Measurements from ENCODE around the gene ACP4. TPM values are rescaled to one million over a fixed set of nuclear protein-coding genes. Genes with fewer than 3 reads are reported as not detected.
"Not testable (repeated sequence)": the region's sequence is repeated elsewhere in the genome, so short reads cannot be mapped to it uniquely, and the experiment has no call there.

Gene ACP4
- polyA plus RNA-seq, 1 experiment = not detected

DNA sequence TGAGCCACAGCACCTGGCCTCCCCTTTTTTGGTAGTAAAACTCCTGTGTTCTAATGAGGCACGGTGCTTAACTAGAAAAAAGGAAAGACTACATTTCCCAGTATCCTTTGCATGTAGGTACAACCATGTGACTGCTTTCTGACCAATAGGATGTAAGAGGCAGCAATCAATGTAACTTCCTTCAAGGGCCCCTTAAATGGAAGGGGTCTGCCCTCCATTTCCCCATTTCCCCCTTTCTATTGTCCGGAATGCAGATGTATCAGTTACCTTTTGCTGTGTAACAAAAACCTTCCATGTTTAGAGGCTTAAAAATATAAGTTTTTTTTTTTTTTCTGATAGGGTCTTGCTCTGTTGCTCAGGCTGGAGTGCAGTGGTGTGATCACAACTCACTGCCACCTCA, 17.7 kb upstream of the ACP4 start:
- no peaks in the 10 kb centered on the region; the same call in none of the 2 replicates for H3K27me3 ChIP-seq (ENCODE audit: control insufficient read depth, insufficient read depth, low read length)
- DNase-seq (ENCODE audit: low read depth) = no peak
- no peak overlapping the region for H3K4me3 ChIP-seq (ENCODE audit: low read depth, low read length)
- TF ChIP-seq, protein P1, sequence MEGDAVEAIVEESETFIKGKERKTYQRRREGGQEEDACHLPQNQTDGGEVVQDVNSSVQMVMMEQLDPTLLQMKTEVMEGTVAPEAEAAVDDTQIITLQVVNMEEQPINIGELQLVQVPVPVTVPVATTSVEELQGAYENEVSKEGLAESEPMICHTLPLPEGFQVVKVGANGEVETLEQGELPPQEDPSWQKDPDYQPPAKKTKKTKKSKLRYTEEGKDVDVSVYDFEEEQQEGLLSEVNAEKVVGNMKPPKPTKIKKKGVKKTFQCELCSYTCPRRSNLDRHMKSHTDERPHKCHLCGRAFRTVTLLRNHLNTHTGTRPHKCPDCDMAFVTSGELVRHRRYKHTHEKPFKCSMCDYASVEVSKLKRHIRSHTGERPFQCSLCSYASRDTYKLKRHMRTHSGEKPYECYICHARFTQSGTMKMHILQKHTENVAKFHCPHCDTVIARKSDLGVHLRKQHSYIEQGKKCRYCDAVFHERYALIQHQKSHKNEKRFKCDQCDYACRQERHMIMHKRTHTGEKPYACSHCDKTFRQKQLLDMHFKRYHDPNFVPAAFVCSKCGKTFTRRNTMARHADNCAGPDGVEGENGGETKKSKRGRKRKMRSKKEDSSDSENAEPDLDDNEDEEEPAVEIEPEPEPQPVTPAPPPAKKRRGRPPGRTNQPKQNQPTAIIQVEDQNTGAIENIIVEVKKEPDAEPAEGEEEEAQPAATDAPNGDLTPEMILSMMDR (IDR thresholded peaks at IDR 0.05; ENCODE audit: insufficient read depth, low read depth, low read length) = no peak
- CTCF ChIA-PET = interaction anchor here (0.7 to 1.5 kb wide), 2 partner anchors 11 to 56 kb away, joined by 3 to 4 read pairs; no protein-coding TSS in a partner anchor
- POLR2A ChIA-PET = no interaction called here
- no peaks in the 10 kb centered on the region for H3K36me3 ChIP-seq (ENCODE audit: control insufficient read depth, insufficient read depth, low read length)

DNA sequence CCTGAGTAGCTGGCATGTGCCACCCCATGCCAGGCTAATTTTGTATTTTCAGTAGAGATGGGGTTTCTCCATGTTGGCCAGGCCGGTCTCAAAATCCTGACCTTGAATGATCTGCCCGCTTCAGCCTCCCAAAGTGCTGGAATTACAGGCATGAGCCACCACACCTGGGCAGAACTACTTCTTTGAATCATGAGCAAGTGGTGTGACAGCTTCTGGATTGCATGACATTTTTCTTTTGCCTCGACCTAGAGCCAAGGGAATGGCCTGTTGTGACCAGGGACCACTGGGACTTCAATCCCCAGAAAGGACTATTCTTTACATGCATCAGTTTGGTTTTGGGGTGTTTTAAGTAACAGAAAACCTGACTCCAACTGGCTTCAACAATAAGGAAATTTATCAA, 17.3 kb upstream of the ACP4 start:
- CTCF ChIA-PET = interaction anchor here (0.7 to 1.5 kb wide), 2 partner anchors 11 to 57 kb away, joined by 3 to 4 read pairs; no protein-coding TSS in a partner anchor
- H3K27me3 ChIP-seq (ENCODE audit: control insufficient read depth, insufficient read depth, low read length); H3K36me3 ChIP-seq (ENCODE audit: control insufficient read depth, insufficient read depth, low read length); POLR2A ChIA-PET; DNase-seq (ENCODE audit: low read depth); H3K4me3 ChIP-seq (ENCODE audit: low read depth, low read length): not testable (repeated sequence)

DNA sequence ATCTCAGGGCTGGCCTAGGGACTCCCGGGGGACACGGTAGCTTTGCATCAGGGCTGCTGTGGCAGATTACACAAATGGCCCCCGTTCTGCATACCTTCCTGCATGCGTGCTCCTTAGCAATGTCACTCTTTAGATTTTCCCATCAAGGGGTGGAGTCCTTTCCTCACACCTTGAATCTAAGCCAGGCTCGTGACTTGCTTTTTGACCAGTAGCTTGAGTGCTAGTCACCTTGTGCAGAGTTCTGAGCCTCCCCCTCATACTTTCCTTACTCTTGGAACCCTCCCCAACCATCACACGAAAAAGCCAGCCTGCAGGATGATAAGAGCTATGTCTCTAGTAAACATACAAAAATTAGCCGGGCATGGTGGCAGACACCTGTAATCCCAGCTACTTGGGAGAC, 16.8 kb upstream of the ACP4 start:
- H3K4me3 ChIP-seq (ENCODE audit: low read depth, low read length); H3K36me3 ChIP-seq (ENCODE audit: control insufficient read depth, insufficient read depth, low read length); DNase-seq (ENCODE audit: low read depth); H3K27me3 ChIP-seq (ENCODE audit: control insufficient read depth, insufficient read depth, low read length); POLR2A ChIA-PET: not testable (repeated sequence)
- CTCF ChIA-PET = interaction anchor here (1.5 to 1.8 kb wide), 2 partner anchors 10 to 104 kb away, joined by 4 to 8 read pairs; no protein-coding TSS in a partner anchor

DNA sequence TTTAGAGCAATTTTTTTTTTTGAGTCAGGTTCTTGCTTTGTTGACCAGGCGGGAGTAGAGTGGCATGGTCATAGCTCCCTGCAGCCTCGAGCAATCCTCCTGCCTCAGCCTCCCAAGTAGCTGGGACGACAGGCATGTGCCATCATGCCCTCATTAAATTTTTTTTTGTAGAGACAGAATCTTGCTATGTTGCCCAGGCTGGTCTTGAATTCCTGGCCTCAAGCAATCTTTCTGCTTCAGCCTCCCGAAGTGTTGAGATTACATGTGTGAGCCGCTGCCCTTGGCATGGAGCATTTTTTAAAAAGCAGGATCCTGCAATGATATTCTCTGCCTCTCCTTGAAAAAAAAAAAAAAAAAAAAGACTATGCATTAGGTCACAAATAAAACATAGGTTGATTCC, 14.1 kb upstream of the ACP4 start:
- DNase-seq (ENCODE audit: low read depth) = no peak
- Histone ChIP-seq H3K27me3 (ENCODE audit: control insufficient read depth, insufficient read depth, low read length) (peaks cover 8% of the 10 kb centered on the region), H3K4me3 (ENCODE audit: low read depth, low read length) (no peak overlapping the region), H3K36me3 (ENCODE audit: control insufficient read depth, insufficient read depth, low read length) (no peaks in the 10 kb centered on the region)
- TF ChIP-seq, protein P1 (IDR thresholded peaks at IDR 0.05; ENCODE audit: insufficient read depth, low read depth, low read length) = no peak
- ChIA-PET POLR2A (no interaction called here), CTCF (interaction anchor here (1.4 kb wide), 1 partner anchor 9 kb away, joined by 3 read pairs; no protein-coding TSS in a partner anchor)

DNA sequence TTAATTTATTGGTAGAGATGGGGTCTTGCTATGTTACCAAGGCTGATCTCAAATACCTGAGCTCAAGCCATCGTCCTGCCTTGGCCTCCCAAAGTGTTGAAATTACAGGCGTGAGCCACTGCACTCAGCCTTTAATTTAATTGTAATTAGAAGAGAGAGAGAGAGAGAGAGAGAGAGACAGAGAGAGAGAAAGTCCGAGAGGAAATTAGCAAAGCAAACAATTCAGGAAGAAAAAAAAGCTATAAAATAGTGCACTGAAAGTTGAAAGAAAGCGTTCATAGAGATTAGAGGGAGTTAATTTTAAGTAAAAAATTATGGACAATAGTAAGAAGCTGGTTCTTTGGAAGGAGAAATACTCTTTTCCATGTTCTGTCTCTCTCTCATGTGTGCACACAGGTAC, 13.0 kb upstream of the ACP4 start:
- POLR2A ChIA-PET = no interaction called here
- H3K4me3 ChIP-seq (ENCODE audit: low read depth, low read length) = no peak overlapping the region
- TF ChIP-seq, protein P1 (IDR thresholded peaks at IDR 0.05; ENCODE audit: insufficient read depth, low read depth, low read length) = no peak
- CTCF ChIA-PET = interaction anchor here (0.6 to 2.4 kb wide), 5 partner anchors 11 to 409 kb away, joined by 3 to 9 read pairs (median 4); no protein-coding TSS in a partner anchor
- peaks cover 8% of the 10 kb centered on the region for H3K27me3 ChIP-seq (ENCODE audit: control insufficient read depth, insufficient read depth, low read length)
- no peak for DNase-seq (ENCODE audit: low read depth)
- no peaks in the 10 kb centered on the region for H3K36me3 ChIP-seq (ENCODE audit: control insufficient read depth, insufficient read depth, low read length)

DNA sequence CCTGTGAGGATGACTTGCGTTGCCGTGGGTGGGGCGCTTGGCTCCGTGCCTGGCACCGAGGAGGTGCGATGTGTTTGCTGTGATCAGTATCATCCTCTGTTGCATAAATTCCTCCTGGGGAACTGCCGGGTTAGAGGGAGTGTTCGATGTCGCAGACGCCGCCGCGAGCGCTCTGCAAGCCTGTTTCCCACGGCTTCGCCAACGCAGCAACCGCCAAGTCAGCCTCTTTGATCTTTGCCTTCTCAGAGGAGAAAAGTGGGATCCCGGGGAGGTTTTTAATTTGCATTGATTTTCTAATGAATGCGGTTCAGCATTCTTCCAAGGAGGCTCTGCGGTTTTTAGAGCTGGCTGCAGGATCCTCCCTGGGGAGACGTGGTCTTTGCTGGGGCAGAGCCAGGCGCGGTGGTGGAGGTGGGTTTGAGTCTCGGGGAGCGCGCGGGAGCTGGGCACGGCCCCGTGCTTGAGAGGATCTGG, 12.3 kb upstream of the ACP4 start:
- Histone ChIP-seq H3K4me3 (ENCODE audit: low read depth, low read length) (no peak overlapping the region), H3K36me3 (ENCODE audit: control insufficient read depth, insufficient read depth, low read length) (no peaks in the 10 kb centered on the region), H3K27me3 (ENCODE audit: control insufficient read depth, insufficient read depth, low read length) (peaks cover 8% of the 10 kb centered on the region)
- POLR2A ChIA-PET = no interaction called here
- CTCF ChIA-PET = interaction anchor here (0.6 to 2.4 kb wide), 4 partner anchors 74 to 409 kb away, joined by 4 to 9 read pairs (median 6); no protein-coding TSS in a partner anchor
- TF ChIP-seq, protein P1 (IDR thresholded peaks at IDR 0.05; ENCODE audit: insufficient read depth, low read depth, low read length) = no peak
- no peak for DNase-seq (ENCODE audit: low read depth)
